HL-60 (cell line): ENCODE measurements around the gene PPP1R1B.

ENCODE experiments used
- DNase-seq, 2 experiments: peaks; one replicate each; pipeline ENCODE4 v3.0.0-alpha.2; 2010 to 2020; ENCODE audit warnings: low read depth in 1 of 2, low spot score in 1 of 2
- H3K27ac ChIP-seq: fragments of 250-450 bp; sonication (Bioruptor Pico); replicated peaks from 2 replicates; pipeline ENCODE4 v1.5.1; 2020; ENCODE audit warnings: mild to moderate bottlenecking, moderate library complexity
- H3K27me3 ChIP-seq: fragments of 250-450 bp; sonication (Bioruptor Pico); 2 replicates; pipeline ENCODE4 v1.5.1; 2021; ENCODE audit warnings: mild to moderate bottlenecking, moderate library complexity; ENCODE audit not compliant: insufficient read depth, poor library complexity, severe bottlenecking
- H3K4me3 ChIP-seq: replicated peaks from 2 replicates; pipeline ENCODE4 v1.5.1; 2011; ENCODE audit warnings: mild to moderate bottlenecking, control low read depth, low read length; ENCODE audit not compliant: insufficient read depth
- GABPA ChIP-seq: IDR thresholded peaks from 2 replicates; pipeline ENCODE4 v1.6.1; 2012; ENCODE audit warnings: low read depth
- POLR2AphosphoS5 ChIP-seq: IDR thresholded peaks from 2 replicates; pipeline ENCODE4 v1.6.1; 2012; ENCODE audit warnings: low read depth
- SPI1 ChIP-seq: IDR thresholded peaks from 2 replicates; pipeline ENCODE4 v1.6.1; 2012; ENCODE audit warnings: low read depth, mild to moderate bottlenecking, borderline replicate concordance
- TF ChIP-seq, protein P1 (sequence below): IDR thresholded peaks from one replicate; pipeline ENCODE4 v1.5.1; 2011; ENCODE audit warnings: low read length, control low read depth, inconsistent platforms; ENCODE audit not compliant: insufficient read depth
- TF ChIP-seq, protein P2 (sequence below): IDR thresholded peaks from 2 replicates; pipeline ENCODE4 v1.6.1; 2012; ENCODE audit warnings: low read depth; ENCODE audit not compliant: insufficient replicate concordance

PPP1R1B gene

DNA sequence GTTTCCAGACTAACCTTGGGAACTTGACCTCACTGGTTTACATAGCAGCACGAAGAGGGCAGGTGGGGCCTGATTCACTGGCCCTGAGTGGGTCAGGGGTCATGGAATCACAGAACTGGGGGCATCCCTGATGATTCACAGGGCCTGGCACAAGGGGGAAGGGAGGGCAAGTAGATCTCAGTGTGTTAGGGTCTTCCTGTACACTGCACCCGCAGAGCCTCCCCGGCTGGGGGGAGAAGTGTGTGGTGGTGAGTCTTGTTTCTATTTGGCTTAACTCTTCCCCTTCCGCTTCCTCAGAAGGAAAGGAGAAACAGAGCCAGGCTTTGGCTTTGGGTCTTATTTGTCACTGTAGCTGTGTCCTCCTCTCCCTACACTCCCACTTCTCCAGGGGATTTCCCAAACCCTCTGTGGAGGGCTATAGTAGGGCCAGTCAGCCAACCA, 13.9 kb downstream of the PPP1R1B start:
- Histone ChIP-seq H3K27me3 (no peaks in the 10 kb centered on the region), H3K27ac (no peak overlapping the region), H3K4me3 (no peak overlapping the region)
- no peak for DNase-seq
- TF ChIP-seq GABPA (no peak), POLR2AphosphoS5 (no peak), SPI1 (no peak)
- TF ChIP-seq, protein P1, sequence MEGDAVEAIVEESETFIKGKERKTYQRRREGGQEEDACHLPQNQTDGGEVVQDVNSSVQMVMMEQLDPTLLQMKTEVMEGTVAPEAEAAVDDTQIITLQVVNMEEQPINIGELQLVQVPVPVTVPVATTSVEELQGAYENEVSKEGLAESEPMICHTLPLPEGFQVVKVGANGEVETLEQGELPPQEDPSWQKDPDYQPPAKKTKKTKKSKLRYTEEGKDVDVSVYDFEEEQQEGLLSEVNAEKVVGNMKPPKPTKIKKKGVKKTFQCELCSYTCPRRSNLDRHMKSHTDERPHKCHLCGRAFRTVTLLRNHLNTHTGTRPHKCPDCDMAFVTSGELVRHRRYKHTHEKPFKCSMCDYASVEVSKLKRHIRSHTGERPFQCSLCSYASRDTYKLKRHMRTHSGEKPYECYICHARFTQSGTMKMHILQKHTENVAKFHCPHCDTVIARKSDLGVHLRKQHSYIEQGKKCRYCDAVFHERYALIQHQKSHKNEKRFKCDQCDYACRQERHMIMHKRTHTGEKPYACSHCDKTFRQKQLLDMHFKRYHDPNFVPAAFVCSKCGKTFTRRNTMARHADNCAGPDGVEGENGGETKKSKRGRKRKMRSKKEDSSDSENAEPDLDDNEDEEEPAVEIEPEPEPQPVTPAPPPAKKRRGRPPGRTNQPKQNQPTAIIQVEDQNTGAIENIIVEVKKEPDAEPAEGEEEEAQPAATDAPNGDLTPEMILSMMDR = no peak
- TF ChIP-seq, protein P2, sequence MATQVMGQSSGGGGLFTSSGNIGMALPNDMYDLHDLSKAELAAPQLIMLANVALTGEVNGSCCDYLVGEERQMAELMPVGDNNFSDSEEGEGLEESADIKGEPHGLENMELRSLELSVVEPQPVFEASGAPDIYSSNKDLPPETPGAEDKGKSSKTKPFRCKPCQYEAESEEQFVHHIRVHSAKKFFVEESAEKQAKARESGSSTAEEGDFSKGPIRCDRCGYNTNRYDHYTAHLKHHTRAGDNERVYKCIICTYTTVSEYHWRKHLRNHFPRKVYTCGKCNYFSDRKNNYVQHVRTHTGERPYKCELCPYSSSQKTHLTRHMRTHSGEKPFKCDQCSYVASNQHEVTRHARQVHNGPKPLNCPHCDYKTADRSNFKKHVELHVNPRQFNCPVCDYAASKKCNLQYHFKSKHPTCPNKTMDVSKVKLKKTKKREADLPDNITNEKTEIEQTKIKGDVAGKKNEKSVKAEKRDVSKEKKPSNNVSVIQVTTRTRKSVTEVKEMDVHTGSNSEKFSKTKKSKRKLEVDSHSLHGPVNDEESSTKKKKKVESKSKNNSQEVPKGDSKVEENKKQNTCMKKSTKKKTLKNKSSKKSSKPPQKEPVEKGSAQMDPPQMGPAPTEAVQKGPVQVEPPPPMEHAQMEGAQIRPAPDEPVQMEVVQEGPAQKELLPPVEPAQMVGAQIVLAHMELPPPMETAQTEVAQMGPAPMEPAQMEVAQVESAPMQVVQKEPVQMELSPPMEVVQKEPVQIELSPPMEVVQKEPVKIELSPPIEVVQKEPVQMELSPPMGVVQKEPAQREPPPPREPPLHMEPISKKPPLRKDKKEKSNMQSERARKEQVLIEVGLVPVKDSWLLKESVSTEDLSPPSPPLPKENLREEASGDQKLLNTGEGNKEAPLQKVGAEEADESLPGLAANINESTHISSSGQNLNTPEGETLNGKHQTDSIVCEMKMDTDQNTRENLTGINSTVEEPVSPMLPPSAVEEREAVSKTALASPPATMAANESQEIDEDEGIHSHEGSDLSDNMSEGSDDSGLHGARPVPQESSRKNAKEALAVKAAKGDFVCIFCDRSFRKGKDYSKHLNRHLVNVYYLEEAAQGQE = no peak

DNA sequence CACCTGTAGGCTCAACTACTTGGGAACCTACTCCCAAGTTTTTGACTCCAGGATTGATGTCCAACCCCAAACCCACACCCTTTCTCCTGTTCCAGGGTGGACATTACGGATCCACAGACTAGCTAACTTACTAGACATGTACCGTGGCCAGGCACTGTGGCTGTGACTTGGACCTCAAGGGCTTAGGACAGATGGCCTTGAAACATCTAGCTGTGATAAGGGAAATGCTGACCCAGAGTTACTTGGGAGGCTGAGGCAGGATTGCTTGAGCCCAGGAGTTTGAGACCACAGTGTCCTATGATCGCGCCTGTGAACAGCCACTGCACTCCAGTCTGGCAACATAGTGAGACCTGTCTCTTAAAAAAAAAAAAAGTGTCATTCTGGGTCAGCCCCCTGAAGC, 14.3 kb downstream of the PPP1R1B start:
- Histone ChIP-seq H3K27ac (no peak overlapping the region), H3K4me3 (no peak overlapping the region), H3K27me3 (no peaks in the 10 kb centered on the region)
- no peak for DNase-seq
- TF ChIP-seq, protein P1 = no peak
- TF ChIP-seq SPI1 (no peak), GABPA (no peak), POLR2AphosphoS5 (no peak)
- TF ChIP-seq, protein P2 = no peak

DNA sequence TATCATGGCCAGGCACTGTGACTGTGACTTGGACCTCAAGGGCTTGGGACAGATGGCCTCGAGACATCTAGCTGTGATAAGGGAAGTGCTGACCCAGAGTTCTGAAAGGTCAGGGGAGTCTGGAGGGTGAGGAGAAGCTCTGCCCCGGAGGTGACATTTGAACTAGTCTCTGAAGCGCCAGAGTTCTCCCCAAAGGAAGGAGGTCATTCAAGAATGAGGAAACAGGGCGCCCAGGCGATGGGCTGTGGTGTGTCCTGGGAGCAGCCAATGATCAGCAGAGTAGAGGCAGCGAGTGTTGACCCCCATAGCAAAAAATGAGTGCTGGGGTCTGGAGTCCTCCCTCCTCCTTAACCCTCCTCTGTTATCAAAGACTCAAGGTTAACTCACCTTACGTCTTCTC, 15.1 kb downstream of the PPP1R1B start:
- TF ChIP-seq SPI1 (no peak), GABPA (no peak), POLR2AphosphoS5 (no peak)
- TF ChIP-seq, protein P2 = no peak
- TF ChIP-seq, protein P1 = no peak
- DNase-seq = no peak
- no peak overlapping the region for H3K27ac ChIP-seq

More for the DNA sequence above, 15.1 kb downstream of the PPP1R1B start:
- Histone ChIP-seq H3K4me3 (no peak overlapping the region), H3K27me3 (no peaks in the 10 kb centered on the region)
